Omental fat pad (tissue), 4 donors: ENCODE results near the gene KCNK5. TPM values are rescaled to one million over a fixed set of nuclear protein-coding genes. Genes with fewer than 3 reads are reported as not detected.

Experiments
- ATAC-seq: fragments of 150-250 bp; one replicate; pipeline ENCODE4 v1.9.1; 2016; ENCODE audit warnings: mild to moderate bottlenecking, moderate library complexity; ENCODE audit not compliant: low FRiP score
- DNase-seq: peaks from one replicate; pipeline ENCODE4 v3.0.0-alpha.2; 2019; ENCODE audit warnings: low spot score
- CTCF ChIP-seq, 3 donors: fragments of 450-650 bp; IDR thresholded peaks; one replicate each; pipeline ENCODE4 v1.5.1; 2016 to 2017; ENCODE audit warnings: antibody characterized with exemption in 3 of 3, mild to moderate bottlenecking in 3 of 3, moderate library complexity in 2 of 3
- total RNA-seq, 4 donors: library from RNA; depleted of rRNA; stranded (reverse); fragments of >200 nt; gene quantifications; one replicate each; pipeline ENCODE4 v1.1.0, GENCODE V29; 2016

Gene KCNK5
- total RNA-seq, 4 donors from 2014 or later = 1.7 to 10.9 (median 4.1) TPM

DNA sequence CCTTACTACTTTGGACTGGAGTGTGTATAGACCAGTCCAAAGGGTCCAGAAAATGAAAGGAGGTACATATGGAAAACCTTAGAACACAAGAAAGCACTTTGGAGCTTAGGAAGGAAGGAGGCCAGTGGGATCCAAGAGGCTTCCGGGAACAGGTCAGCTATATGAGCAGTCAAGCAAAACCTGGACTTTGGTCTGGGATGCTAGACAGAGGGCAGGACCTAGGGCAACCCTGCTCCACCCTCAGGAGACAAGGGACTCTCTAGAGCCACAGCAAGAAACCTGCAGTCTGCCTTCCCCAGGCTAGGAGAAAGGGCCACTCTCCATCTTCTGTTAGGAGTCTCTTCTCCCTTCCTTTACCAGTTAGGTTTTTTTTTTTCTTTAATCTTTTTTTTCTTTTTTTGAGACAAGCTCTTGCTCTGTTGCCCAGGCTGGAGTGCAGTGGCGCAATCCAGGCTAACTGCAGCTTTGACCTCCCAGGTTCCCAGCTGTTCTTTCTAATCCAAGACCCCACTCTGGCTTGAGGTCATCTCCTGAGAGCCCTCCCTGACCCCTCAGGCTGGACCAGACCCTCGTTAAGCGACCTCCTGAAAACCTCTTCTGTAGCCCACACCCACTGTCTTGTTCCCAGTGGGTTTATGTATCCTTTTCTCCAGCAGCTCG is 4.6 kb downstream of the KCNK5 start:
- ATAC-seq (no peak), DNase-seq (no peak)
- no peak for TF ChIP-seq CTCF (IDR thresholded peaks at IDR 0.05)

- ATAC-seq (no peak), DNase-seq (no peak)
- no peak for TF ChIP-seq CTCF (IDR thresholded peaks at IDR 0.05)
Measured at GRCh38 chr6:39224011-39224410, 5.3 kb downstream of the KCNK5 start.

- DNase-seq = no peak
- ATAC-seq = no peak
- no peak for TF ChIP-seq CTCF (IDR thresholded peaks at IDR 0.05)
Measured at GRCh38 chr6:39223555-39223954, 5.7 kb downstream of the KCNK5 start.

- DNase-seq (no peak), ATAC-seq (no peak)
Measured at GRCh38 chr6:39223061-39223460, 6.2 kb downstream of the KCNK5 start.

DNA sequence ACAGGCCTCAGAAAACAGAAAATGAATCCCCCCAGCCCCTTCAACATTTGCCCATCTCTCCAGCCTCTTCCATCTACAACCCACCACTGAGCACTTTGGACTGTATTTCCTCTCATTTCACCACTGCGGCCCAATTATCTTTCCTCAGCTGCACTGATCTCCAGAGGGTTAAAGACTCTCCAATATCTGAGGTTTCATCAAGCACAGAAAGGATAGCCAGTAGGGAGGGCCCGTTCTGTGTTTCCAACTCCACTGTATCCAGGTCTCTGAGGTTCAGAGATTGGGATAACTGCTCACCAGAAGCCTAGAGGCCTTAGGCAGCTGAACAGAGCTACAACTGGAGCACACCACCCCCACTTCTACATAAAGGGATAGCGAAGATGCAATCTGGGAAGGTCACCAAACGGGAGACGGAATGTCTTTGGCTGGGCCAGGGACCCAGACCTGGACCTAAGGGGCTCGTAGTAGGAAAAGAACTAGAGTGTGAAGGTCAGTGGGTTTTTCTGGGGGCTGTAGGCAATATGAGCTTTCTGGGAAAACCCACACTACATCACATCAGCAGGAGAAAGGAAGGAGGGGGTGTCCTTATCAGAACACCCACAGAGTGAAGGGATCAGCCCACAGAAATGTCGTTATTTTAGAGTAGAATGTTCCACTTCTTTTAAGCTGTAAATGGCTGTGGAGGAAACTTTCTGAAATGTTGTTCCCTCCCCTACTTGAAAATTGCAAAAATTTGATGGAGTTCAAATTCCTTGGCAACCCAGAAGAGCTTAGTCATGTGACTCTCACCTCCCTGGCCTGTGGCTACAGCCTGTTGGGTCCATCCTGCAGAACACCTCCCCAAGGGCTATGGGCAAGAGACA is 7.3 kb downstream of the KCNK5 start:
- ATAC-seq = no peak
- TF ChIP-seq CTCF (IDR thresholded peaks at IDR 0.05) = no peak

More at GRCh38 chr6:39223061-39223460, 6.2 kb downstream of the KCNK5 start:
- TF ChIP-seq CTCF (IDR thresholded peaks at IDR 0.05) = no peak

DNA sequence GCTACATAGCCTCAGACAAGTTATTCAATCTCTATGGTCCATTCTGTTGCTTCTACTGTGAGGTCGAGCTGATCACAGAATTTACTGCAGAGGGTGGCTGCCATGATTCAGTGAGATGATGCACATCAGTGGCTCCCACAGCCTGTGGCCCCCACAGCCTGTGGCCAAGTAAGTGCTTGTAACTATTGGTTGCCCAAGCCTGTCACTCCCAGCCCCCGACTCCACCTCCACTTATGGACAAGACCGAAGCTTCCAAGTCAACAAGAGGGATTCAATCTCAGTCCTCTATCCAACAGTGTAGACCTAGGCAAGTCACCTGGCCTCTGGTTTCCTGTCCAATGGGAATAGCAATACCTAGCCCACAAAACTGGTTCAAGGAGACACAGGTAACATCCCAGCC is 8.2 kb downstream of the KCNK5 start:
- ATAC-seq (no peak), DNase-seq (no peak)
- TF ChIP-seq CTCF (IDR thresholded peaks at IDR 0.05) = no peak

More for the DNA sequence above, 7.3 kb downstream of the KCNK5 start:
- DNase-seq = no peak
